GM18507 (cell line): ENCODE data around the gene RASEF.
"Not testable (repeated sequence)": the region's sequence is repeated elsewhere in the genome, so short reads cannot be mapped to it uniquely, and the experiment has no call there.

Source experiments
- DNase-seq: peaks from one replicate; pipeline ENCODE4 v3.0.0; 2011; ENCODE audit warnings: low read depth; ENCODE audit not compliant: insufficient read length; ENCODE audit errors: extremely low spot score
- FAIRE-seq: peaks from 2 replicates; lab custom pipeline; 2011; peaks lifted over from hg19 to GRCh38; lab: Jason Lieb, UNC

The RASEF gene

GRCh38 chr9:83062651-83063527 is at the start of gene RASEF:
Gene RASEF, minus strand, starts transcription at chr9:83063142. Its CDS starts 275 bp downstream, at chr9:83062867.
- FAIRE-seq (no peak), DNase-seq (no peak)

GRCh38 chr9:83111169-83111568 is 48.2 kb upstream of the RASEF start:
- FAIRE-seq, result no peak

GRCh38 chr9:83109296-83109695 is 46.4 kb upstream of the RASEF start:
- DNase-seq (no peak), FAIRE-seq (no peak)

More at GRCh38 chr9:83111169-83111568, 48.2 kb upstream of the RASEF start:
- DNase-seq, result no peak

GRCh38 chr9:83108208-83108607 is 45.3 kb upstream of the RASEF start:
- DNase-seq, result no peak
- FAIRE-seq, result no peak

- FAIRE-seq, result no peak
Observed at GRCh38 chr9:83106772-83107171, 43.8 kb upstream of the RASEF start.

GRCh38 chr9:83106263-83106662 is 43.3 kb upstream of the RASEF start:
- DNase-seq (no peak), FAIRE-seq (no peak)

More at GRCh38 chr9:83106772-83107171, 43.8 kb upstream of the RASEF start:
- DNase-seq, result no peak

GRCh38 chr9:83097633-83098032 is 34.7 kb upstream of the RASEF start:
- FAIRE-seq (no peak), DNase-seq (no peak)

GRCh38 chr9:83093311-83093710 is 30.4 kb upstream of the RASEF start:
- FAIRE-seq, DNase-seq: not testable (repeated sequence)

- DNase-seq (no peak), FAIRE-seq (no peak)
Observed at GRCh38 chr9:83081846-83082245, 18.9 kb upstream of the RASEF start.

- no peak for DNase-seq
- FAIRE-seq, result no peak
Observed at GRCh38 chr9:83081010-83081409, 18.1 kb upstream of the RASEF start.

- not testable (repeated sequence) for DNase-seq, FAIRE-seq
Observed at GRCh38 chr9:83075932-83076331, 13.0 kb upstream of the RASEF start.

GRCh38 chr9:83072498-83072897 is 9.6 kb upstream of the RASEF start:
- FAIRE-seq, DNase-seq: not testable (repeated sequence)

- FAIRE-seq, result no peak
Observed at GRCh38 chr9:83071626-83072025, 8.7 kb upstream of the RASEF start.

GRCh38 chr9:83070261-83070660 is 7.3 kb upstream of the RASEF start:
- no peak for FAIRE-seq

More at GRCh38 chr9:83071626-83072025, 8.7 kb upstream of the RASEF start:
- no peak for DNase-seq

GRCh38 chr9:83069651-83070050 is 6.7 kb upstream of the RASEF start:
- FAIRE-seq, result no peak
- DNase-seq, result no peak

More at GRCh38 chr9:83070261-83070660, 7.3 kb upstream of the RASEF start:
- no peak for DNase-seq

GRCh38 chr9:83068414-83068813 is 5.5 kb upstream of the RASEF start:
- DNase-seq, result no peak
- FAIRE-seq, result no peak

GRCh38 chr9:83067579-83067978 is 4.6 kb upstream of the RASEF start:
- DNase-seq, result no peak
- FAIRE-seq, result no peak

GRCh38 chr9:83066771-83067170 is 3.8 kb upstream of the RASEF start:
- DNase-seq (no peak), FAIRE-seq (no peak)

- DNase-seq (no peak), FAIRE-seq (no peak)
Observed at GRCh38 chr9:83065233-83065632, 2.3 kb upstream of the RASEF start.

GRCh38 chr9:83061990-83062650 is 822 bp downstream of the RASEF start:
- FAIRE-seq (no peak), DNase-seq (no peak)

GRCh38 chr9:83061036-83061435 is 1.9 kb downstream of the RASEF start:
- FAIRE-seq (no peak), DNase-seq (no peak)
